VCaP (cell line): ENCODE results near the gene PHRF1.

Experiments used
- H3K27ac ChIP-seq: fragments of 450-650 bp; 2 replicates; pipeline ENCODE4 v1.5.1; 2017
- CTCF ChIP-seq: fragments of 450-650 bp; conservative IDR thresholded peaks from 2 replicates; pipeline ENCODE4 v1.5.1; 2017; ENCODE audit warnings: mild to moderate bottlenecking, moderate library complexity

The PHRF1 gene

DNA sequence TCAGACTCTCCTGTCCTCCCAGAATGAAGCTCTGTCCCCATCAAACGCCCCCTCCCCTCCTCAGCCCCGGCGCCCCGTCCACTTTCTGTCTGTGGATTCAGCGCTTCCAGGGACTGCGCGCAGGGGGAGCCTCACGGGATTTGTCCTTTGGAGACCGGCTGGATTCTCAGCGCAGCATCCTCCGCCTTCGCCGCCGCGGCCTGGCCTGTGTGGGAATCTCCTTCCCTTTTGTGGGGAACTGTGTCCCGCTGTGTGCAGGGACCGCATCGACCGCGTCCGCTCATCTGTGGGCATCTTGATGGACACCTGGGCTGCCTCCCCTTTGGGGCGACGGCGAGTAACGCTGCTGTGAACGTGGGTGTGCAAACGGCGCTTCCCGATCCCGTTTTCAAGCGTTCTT, 51.8 kb downstream of the PHRF1 start:
- H3K27ac ChIP-seq = no peak overlapping the region
- no peak for TF ChIP-seq CTCF

- TF ChIP-seq CTCF = no peak
- no peak overlapping the region for H3K27ac ChIP-seq
Measured at GRCh38 chr11:629237-629583, 52.9 kb downstream of the PHRF1 start.

DNA sequence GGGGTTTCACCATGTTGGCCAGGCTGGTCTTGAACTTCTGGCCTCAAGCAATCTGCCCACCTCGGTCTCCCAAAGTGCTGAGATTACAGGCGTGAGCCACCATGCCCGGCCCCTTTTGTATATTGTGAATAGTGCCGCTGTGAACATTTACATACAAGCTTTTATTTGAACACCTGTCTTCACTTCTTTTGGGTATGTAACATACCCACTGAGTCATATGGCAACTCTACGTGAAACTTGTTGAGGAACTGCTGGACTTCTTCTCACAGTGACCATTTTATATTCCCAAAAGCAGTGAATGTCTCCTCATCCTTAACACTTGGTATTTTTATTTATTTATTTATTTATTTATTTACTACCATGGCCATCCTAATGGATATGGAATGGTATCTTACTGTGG, 54.6 kb downstream of the PHRF1 start:
- no peak for TF ChIP-seq CTCF
- no peak overlapping the region for H3K27ac ChIP-seq

DNA sequence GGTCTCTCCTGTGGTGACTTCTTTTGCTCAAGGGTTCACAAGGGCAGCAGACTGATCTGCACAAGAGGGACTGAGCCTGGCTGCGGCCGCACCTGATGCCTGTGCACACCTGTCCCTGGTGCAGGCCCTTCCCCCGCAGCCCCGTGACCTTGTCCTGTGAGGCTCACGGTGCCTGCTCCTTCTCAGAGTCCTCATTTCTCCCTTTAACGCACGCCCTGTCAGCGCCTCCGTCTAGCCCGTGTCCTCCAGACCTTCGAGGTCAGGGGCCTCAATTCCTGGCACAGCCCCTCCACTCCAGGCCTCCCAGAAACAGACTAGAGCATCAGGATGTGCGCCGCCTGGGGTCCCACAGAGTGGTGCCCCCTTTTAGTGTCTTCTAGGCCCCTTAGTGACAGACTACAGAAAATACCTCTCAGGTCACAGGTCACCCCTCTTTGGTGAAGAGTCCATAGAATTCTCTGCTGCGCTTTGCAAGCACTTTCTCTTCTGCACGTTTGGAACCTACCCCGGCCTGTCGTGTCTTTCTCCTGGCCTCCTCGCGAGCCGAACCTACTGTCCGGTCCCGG, 59.8 kb downstream of the PHRF1 start:
- H3K27ac ChIP-seq = no peak overlapping the region
- TF ChIP-seq CTCF = no peak

GRCh38 chr11:636511-637332, 60.5 kb downstream of the PHRF1 start, which contains the start of gene DRD4:
Gene DRD4, plus strand, starts transcription at chr11:637269. Its CDS starts 36 bp downstream, at chr11:637305.
- no peak for TF ChIP-seq CTCF
- no peak within 1 kb of the TSS; the same call in 1 of the 2 replicates for H3K27ac ChIP-seq

- no peak overlapping the region; the same call in 1 of the 2 replicates for H3K27ac ChIP-seq
- no peak for TF ChIP-seq CTCF
Measured at GRCh38 chr11:637333-637592, 61.0 kb downstream of the PHRF1 start.

DNA sequence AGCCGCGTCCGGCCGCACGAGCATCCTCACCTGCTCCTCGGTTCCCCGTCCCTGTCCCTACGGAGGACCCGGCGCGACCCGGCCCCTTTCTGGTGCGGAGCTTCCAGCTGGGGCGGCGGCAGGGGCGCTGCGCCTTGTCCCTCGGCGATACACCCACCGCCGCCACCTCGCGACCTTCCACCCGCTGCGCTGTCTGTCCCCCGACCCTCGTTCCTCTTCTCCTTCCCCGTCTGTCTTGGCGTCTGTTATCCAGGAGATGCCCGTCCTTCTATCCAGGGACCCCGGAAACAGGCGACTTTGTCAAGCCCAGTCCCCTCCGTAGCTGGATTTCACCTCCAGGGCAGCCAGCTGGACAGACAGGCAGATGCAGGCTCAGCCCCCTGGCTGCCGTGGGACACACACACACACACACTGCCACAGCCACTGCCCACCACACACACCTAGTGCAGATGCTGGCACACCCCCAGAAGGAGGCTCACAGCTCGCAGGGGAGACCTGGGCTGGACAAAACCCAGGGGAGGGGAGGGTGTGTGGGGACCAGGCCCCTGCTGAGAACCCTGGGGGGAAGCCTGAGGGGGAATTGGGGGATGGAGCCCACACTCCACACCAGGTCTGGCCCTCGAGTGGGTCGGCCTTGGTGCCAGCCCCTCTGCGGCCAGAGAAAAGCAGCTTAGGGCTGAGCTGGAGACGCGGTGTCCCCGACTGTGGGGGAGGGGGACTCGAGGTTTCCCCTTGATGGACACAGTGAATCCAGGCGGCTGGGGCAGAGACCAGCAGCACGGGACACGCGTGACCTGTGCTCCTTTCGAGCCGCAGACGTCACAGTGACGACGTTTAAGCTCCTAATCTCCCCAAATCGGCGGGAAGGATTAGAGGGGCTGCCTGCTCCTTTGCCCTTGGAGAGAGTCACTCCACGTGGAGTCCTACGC, 61.6 kb downstream of the PHRF1 start:
- TF ChIP-seq CTCF = no peak
- H3K27ac ChIP-seq = no peak overlapping the region; the same call in 1 of the 2 replicates
